ENCODE data around the gene TRIM41. TPM values are rescaled to one million over a fixed set of nuclear protein-coding genes. Genes with fewer than 3 reads are reported as not detected.
A peak's percentile ranks its signal among the peaks of the same experiment; 100 is the strongest.

Gene TRIM41
- total RNA-seq, 1 experiment from 2014 or later, result 57.6 TPM

GRCh38 chr5:181235323-181235688 lies 12.2 kb downstream of the TRIM41 start:
- Histone ChIP-seq H3K27me3 (ENCODE audit: insufficient read depth, low read depth) (no peaks in the 10 kb centered on the region), H3K9me2 (ENCODE audit: insufficient read depth) (no peaks in the 10 kb centered on the region), H3K4me3 (no peak overlapping the region), H3F3A (ENCODE audit: insufficient read depth, low read depth) (peaks cover 75% of the 10 kb centered on the region), H4K20me1 (ENCODE audit: insufficient read depth) (peaks cover 51% of the 10 kb centered on the region), H3K36me3 (ENCODE audit: low read depth) (peaks cover 41% of the 10 kb centered on the region), H3K9me3 (ENCODE audit: insufficient read depth, low read depth) (no peaks in the 10 kb centered on the region), H3K79me2 (ENCODE audit: low read depth) (peaks cover 28% of the 10 kb centered on the region), H3K4me2 (no peak overlapping the region), H3K4me1 (replicated peaks; ENCODE audit: insufficient read depth) (no peaks in the 10 kb centered on the region), H3K27ac (peak overlapping the region; percentile 45), H2AFZ (no peak overlapping the region)
- POLR2A ChIA-PET (ENCODE audit: unreplicated experiment), result interaction anchor here (0.6 to 0.7 kb wide), 2 partner anchors 11 to 375 kb away, joined by 5 to 23 read pairs; no protein-coding TSS in a partner anchor
- DNase-seq, result no peak
- TF ChIP-seq EZH2 (IDR thresholded peaks at IDR 0.05; ENCODE audit: low read depth), result no peak
- no peak for TF ChIP-seq CTCF (conservative IDR thresholded peaks at IDR 0.05)
- intact Hi-C loops (cut with micrococcal nuclease; ENCODE audit: unreplicated experiment), result no loop called here
- BruUV-seq (replicated peaks), result TSS peak; percentile 13
- CTCF ChIA-PET, result interaction anchor here (0.6 kb wide), 2 partner anchors 38 to 367 kb away, joined by 3 to 9 read pairs; no protein-coding TSS in a partner anchor

- intact Hi-C loops (cut with micrococcal nuclease; ENCODE audit: unreplicated experiment), result no loop called here
- TF ChIP-seq EZH2 (IDR thresholded peaks at IDR 0.05; ENCODE audit: low read depth) (no peak), CTCF (conservative IDR thresholded peaks at IDR 0.05) (no peak)
- Histone ChIP-seq H3K27me3 (ENCODE audit: insufficient read depth, low read depth) (no peaks in the 10 kb centered on the region), H3K4me2 (no peak overlapping the region), H3K4me1 (replicated peaks; ENCODE audit: insufficient read depth) (0 out of 2 replicates have a peak, but pooled peaks cover 2% of the 10 kb centered on the region), H3K9me2 (ENCODE audit: insufficient read depth) (no peaks in the 10 kb centered on the region), H3K9me3 (ENCODE audit: insufficient read depth, low read depth) (no peaks in the 10 kb centered on the region), H3K79me2 (ENCODE audit: low read depth) (peaks cover 33% of the 10 kb centered on the region), H4K20me1 (ENCODE audit: insufficient read depth) (peaks cover 56% of the 10 kb centered on the region), H2AFZ (no peak overlapping the region), H3K36me3 (ENCODE audit: low read depth) (peaks cover 41% of the 10 kb centered on the region), H3K4me3 (no peak overlapping the region), H3K27ac (peak overlapping the region; percentile 45), H3F3A (ENCODE audit: insufficient read depth, low read depth) (peaks cover 80% of the 10 kb centered on the region)
- DNase-seq, result no peak
- ChIA-PET POLR2A (ENCODE audit: unreplicated experiment) (interaction anchor here (0.6 to 0.7 kb wide), 2 partner anchors 11 to 376 kb away, joined by 5 to 23 read pairs; no protein-coding TSS in a partner anchor), CTCF (interaction anchor here (0.6 kb wide), 2 partner anchors 38 to 367 kb away, joined by 3 to 9 read pairs; no protein-coding TSS in a partner anchor)
- BruUV-seq (replicated peaks), result no TSS peak
These were observed 12.7 kb downstream of the TRIM41 start for GRCh38 chr5:181235689-181236366.

GRCh38 chr5:181236471-181236870 lies 13.4 kb downstream of the TRIM41 start:
- TF ChIP-seq EZH2 (IDR thresholded peaks at IDR 0.05; ENCODE audit: low read depth) (no peak), CTCF (conservative IDR thresholded peaks at IDR 0.05) (no peak)
- Histone ChIP-seq H3K4me2 (no peak overlapping the region), H3K9me3 (ENCODE audit: insufficient read depth, low read depth) (no peaks in the 10 kb centered on the region), H3K27ac (no peak overlapping the region), H3K36me3 (ENCODE audit: low read depth) (peaks cover 46% of the 10 kb centered on the region), H3K79me2 (ENCODE audit: low read depth) (peaks cover 40% of the 10 kb centered on the region), H4K20me1 (ENCODE audit: insufficient read depth) (peaks cover 62% of the 10 kb centered on the region), H3F3A (ENCODE audit: insufficient read depth, low read depth) (peaks cover 87% of the 10 kb centered on the region), H3K9me2 (ENCODE audit: insufficient read depth) (no peaks in the 10 kb centered on the region), H3K4me3 (no peak overlapping the region), H2AFZ (no peak overlapping the region), H3K4me1 (replicated peaks; ENCODE audit: insufficient read depth) (peaks cover 9% of the 10 kb centered on the region), H3K27me3 (ENCODE audit: insufficient read depth, low read depth) (no peaks in the 10 kb centered on the region)
- intact Hi-C loops (cut with micrococcal nuclease; ENCODE audit: unreplicated experiment), result no loop called here
- ChIA-PET POLR2A (ENCODE audit: unreplicated experiment) (no interaction called here), CTCF (no interaction called here)
- no peak for DNase-seq
- TSS peak; percentile 4 for BruUV-seq (replicated peaks)
